Measurements from ENCODE around the gene GPANK1. TPM values are rescaled to one million over a fixed set of nuclear protein-coding genes. Genes with fewer than 3 reads are reported as not detected.

GPANK1 gene
- total RNA-seq, 1 donor from 2014 or later, result 19.2 TPM

DNA sequence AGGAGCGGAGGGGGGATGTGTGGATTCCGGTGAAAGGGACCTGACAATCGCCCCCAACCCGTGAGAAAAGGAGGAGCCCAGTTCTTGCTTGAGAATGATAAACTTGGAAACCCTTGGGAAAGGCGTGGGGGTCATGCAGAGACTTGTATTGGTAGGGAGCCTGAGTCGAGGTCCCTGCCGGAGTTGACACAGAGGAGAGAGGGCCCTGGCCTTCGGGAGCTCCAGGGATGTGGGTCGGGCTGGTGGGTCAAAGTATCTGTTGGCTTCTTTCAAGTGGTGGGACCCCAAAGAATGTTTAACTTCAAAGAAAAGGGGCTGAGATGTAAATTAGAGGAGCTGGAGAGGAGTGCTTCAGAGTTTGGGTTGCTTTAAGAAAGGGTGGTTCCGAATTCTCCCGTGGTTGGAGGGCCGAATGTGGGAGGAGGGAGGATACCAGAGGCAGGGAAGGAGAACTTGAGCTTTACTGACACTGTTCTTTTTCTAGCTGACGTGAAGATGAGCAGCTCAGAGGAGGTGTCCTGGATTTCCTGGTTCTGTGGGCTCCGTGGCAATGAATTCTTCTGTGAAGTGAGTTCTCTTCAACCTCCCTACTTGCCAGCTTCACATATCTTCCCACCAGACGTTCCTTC lies 1.7 kb upstream of the GPANK1 start:
- DNase-seq, result no peak
- no peak for ATAC-seq (ENCODE audit: poor library complexity)
- intact Hi-C loops (cut with DNase I), result no loop called here

DNA sequence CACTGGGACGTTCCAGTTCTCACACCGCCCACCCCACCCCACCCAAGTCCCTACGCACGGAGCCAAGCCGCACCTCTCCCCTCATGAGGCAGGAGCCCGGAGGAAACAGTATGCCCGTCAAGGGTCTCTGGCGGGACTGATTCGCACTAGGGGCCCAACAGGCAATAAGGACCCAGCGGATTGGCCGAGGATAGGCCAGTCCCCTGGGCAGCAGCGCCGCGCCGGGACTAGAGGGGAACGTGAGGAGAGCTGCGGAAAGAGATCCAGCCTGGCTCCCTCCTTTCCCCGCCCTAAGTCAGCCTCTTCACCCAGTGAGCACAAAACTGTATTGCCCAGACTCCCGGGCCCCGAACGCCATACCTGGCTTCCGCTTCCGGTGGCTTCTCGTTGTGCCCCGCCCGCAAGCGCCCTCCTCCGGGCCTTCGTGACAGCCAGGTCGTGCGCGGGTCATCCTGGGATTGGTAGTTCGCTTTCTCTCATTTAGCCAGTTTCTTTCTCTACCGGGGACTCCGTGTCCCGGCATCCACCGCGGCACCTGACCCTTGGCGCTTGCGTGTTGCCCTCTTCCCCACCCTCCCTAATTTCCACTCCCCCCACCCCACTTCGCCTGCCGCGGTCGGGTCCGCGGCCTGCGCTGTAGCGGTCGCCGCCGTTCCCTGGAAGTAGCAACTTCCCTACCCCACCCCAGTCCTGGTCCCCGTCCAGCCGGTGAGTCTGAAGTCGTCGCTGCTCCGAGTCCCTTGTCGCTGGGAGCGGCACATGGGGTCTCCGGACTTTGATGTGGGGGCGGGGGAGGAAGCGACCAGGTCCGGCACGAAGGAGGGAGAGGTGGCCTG lies 922 bp upstream of the GPANK1 start, which contains the start of gene CSNK2B:
TSS of gene CSNK2B (plus strand) at position 580 of the 836 bp plus-strand sequence. CDS start 752 bp downstream, outside the sequence.
- peak; percentile 99 for DNase-seq
- peak; percentile 91 for ATAC-seq (ENCODE audit: poor library complexity)
- intact Hi-C loops (cut with DNase I), result no loop called here

DNA sequence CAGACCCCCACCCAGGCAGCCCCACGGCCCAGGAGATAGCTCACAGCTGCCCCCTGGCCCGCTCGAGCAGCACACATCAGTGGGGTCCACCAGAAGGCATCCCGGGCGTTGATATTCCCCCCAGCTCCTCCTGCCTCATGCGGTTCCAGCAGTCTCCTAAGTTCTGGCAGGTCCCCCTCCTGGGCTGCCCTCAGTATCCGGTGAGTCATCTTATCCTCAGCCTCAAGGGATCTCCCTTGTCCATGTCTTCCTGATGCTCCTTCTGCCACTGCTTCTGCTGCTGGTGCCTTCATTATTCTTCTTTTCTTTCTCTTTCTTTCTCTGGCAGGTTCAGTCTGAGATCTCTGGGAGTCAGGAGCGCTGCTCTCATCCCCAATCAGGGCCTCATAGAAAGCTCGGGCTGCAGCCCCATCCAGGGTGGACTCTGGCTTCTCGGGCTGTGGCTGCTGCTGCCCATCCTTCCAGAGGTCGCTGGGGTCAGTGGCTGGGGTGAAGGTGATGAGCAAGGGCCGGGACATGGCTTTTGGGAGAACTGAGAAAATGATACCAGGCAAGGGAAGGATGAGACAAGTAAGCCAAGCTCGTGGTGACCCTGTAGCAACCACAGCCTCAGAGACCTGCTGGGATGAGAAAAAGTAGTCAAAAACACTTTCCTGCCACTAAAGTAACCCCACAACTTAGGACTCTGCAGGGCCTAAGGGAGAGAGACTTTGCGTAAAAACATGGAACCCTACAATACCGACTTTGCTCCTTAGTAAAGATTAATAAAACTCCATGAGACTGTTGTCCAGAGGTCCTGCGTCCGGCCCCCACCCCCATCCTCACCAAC lies 622 bp downstream of the GPANK1 start:
- DNase-seq (no peak), ATAC-seq (ENCODE audit: poor library complexity) (no peak)
- intact Hi-C loops (cut with DNase I), result no loop called here

DNA sequence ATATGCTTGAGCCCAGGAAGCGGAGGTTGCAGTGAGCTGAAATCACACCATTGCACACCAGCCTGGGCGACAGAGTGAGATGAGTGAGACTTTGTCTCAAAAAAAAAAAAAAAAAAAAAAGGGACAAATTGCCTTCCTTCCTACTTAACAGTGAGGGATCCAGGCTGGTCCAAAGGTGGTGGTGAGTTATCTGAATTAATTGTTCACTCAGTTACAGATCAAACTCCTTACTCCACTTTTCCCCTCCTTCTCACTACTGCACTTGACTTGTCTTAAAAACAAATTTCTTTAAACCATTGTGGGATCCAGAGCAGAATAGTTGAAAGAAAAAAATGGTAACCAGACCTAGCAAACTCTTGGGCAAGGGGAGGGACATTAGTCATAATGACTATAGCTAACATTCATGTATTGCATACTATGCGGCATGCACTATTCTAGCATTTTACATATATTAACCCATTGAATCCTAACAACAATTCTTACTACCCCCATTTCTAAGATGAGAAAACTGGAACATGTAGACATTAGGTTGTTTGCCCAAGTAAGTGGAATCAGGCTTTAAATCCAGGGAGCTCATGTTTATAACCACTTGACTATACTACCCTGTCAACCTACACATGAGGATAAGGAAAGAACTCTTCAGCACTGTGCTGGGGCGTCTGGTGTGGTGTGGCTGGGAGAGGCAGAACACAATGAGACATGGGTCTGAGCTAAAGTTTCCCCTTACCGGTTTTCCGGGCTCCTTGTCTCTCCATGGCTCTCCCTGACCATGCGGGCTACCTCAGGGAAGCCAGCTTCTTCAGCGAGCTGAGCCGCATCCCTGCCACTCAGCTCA lies 1.5 kb downstream of the GPANK1 start:
- no peak for DNase-seq
- intact Hi-C loops (cut with DNase I), result no loop called here
- no peak for ATAC-seq (ENCODE audit: poor library complexity)

DNA sequence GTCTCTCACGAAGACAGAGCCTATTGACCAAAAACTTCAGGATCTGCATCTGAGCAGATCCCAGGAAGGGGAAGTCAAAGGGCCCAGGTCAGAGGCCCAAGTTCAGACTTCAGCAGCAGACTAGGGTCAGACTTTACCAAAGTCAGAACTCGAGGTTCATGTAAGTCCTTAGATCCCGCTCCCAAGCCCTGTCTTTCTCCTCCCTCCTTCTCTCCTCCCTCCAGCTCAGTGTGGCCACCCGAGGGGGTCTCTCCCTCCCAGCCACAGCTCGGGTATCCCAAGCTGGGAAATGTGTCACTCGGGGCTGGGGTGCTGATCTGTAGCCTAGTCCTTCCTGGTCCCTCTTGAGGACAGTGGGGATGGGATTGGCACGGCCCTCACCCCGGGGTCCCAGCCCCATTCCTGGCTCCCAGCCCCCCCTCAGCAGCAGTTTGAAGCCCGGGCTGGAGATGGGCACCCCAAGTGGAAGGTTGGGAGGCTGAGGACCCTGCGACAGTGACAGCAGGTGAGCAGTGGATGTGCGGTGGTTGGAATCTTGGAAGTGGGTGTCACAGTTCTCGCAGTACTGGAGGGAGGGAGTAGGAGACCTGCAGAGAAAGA lies 2.6 kb downstream of the GPANK1 start:
- DNase-seq, result no peak
- ATAC-seq (ENCODE audit: poor library complexity), result no peak
- intact Hi-C loops (cut with DNase I), result no loop called here

DNA sequence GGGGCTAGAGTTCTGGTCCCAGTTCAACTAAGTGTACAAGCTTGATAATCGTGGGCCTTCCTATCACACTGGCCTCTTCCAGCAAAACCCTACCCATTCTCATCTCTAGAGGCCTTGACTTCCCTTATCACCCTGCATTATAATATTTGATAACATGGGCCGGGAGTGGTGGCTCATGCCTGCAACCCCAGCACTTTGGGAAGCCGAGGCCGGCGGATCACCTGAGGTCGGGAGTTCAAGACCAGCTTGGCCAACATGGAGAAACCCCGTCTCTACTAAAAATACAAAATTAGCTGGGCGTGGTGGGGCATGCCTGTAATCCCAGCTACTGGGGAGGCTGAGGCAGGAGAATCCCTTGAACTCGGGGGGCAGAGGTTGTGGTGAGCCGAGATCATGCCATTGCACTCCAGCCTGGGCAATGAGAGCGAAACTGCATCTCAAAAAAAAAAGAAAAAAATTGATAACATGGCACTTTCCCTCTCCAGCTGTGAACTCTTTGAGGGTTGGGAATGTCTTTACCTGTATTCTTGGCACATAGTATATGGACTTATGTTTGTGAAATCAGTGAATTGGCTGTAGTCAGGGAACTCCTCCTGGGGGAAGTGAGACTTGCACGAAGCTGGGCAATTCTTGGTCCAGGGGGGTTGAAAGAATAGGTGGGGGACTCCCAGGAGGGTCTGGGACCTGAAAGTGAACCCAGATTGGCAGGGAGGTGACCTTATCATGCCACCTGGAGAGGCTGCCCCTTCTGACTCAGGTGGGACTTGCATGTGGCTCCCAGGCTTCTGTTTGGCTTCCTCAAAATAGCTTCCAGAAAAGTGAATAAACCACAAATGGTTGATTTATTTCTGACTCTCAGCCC lies 3.3 kb downstream of the GPANK1 start:
- DNase-seq (no peak), ATAC-seq (ENCODE audit: poor library complexity) (no peak)
- intact Hi-C loops (cut with DNase I), result no loop called here

DNA sequence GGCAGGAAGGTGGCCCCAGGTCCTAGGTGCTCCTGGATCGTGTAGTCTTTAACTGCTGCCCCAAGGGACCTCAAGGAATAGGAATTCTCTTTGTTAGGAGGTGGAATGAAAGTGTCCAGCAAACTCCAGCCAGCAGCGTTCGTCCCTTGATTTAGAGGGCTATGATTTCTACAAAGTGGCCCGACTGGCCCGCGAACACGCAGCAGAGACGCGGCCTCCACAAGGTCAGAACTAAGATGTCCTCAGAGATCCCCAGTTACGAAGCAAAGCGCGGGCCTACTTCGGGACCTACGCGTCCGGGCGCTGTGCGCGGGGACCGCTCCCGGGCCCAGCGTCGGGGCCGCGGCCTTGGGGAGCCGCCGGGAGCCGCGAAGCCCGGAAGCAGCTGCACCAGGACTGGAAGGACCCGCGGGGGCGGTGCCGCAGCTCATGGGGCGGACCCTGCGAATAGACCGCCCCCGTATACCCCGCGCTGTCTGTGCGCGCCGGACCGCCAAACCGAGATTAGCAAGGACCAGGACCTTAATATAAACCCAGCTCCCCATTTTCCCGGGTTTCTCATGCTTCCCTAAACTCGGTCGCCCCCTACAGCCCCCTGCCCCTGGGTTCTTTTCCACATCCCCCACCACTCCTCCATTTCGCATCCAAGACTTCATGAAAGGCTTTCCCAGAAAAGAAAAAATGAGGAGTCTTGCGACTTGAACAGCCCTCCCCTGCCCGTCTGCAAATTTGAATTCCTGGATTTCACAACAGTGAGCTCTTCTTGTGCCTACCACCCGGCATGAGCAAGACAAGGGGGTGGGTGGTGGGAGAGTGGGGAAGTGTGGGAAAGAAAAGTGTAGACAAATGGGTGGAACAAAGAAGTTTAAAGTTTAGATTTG lies 4.2 kb downstream of the GPANK1 start, which contains the start of gene C6orf47:
TSS of gene C6orf47 (minus strand) at position 398 of the 881 bp plus-strand sequence. CDS start 831 bp downstream, outside the sequence.
- intact Hi-C loops (cut with DNase I), result no loop called here
- peak; percentile 82 for ATAC-seq (ENCODE audit: poor library complexity)

DNA sequence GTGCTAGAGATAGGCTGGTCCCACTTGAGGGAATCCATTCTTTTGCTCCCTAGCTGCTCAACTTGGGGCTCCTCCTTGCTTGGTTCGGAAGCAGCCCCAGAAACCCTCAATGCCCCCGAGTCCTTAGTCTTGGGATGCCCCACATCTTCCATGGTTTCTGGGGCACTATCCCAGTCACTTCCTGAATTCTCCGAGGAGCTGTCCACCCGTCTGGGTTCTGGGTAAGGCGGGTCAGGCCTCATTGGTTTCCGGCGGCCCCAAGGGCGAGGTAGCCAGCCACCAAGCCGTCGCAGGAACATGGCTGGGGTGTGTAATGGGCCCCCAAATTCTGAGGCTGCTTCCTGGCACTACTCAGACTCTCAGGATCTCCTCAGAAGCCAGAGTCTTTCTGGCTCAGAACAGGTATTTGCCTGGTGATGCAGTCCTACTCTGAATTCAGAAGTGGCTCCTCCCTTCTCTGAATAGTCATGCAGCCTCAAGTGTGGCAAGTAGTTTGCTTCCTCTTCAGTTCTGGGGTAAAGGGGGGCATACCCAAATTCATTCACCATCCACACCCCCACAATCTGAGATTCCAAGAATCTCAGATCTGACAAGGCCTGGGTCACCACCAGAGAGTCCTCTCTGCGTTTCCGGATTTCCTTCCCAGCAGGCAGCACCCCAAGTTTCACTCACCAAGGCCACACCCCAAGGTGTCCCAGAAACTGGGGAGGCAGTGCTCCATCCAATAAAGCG lies 5.0 kb downstream of the GPANK1 start:
- intact Hi-C loops (cut with DNase I), result no loop called here
- ATAC-seq (ENCODE audit: poor library complexity), result peak; percentile 2
- no peak for DNase-seq

More for the DNA sequence above, 4.2 kb downstream of the GPANK1 start, which contains the start of gene C6orf47:
- DNase-seq, result peak; percentile 94

DNA sequence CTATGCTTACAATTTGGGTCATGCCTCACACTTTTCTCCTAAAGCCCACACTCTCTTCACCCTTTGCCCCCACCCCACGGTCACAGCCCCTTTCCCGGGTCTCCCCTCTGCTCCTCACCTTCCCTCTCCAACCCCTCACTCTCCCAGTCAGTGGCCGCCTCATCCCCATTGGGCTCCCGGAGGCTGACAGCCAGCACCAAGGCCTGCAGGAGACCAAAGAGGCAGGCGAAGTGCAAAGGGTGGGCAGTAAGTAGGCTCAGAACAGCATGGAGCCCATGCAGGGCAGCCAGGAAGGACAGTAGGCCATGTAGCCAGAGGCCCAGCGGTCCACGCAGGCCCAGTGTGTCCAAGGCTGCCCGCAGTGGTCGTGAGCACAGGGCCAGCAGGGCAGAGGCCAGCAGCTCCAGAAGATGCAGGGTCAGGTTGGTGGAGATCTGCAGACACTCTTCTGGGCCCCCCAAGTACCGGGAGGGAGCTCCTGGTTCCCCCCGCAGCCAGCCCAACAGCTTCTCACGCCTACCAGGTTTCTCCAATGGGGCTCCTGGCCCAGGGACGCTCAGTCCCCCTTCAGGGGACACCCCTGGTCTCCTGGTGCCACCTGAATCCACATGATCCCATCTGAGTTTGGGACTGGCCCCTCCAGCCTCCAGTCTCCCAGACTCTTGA lies 5.7 kb downstream of the GPANK1 start:
- intact Hi-C loops (cut with DNase I), result no loop called here
- no peak for ATAC-seq (ENCODE audit: poor library complexity)

DNA sequence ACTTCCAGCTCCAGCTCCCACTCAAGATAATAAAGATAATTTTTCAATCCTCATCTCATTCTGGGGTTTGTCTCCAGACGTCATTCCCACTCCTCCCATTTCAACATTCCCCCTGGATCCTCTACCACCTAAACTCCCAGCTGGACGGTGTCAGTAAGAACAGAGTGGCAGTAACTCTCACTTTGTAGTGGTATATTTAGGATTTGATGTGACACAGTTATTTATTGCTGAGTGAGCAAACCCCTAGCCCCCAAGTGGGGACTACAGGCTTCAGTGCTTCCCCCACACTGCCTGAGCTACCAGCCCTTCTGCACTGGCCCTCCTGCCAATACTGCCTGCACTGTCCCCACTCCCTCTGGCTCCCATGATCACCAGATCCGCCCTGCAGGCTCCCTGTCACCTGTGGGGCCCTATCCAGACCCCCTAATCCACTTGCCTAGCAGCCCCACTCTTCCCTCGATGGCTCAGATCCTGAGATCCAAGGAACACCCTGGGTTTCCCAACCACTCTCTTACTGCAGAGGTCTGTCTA lies 6.6 kb downstream of the GPANK1 start:
- ATAC-seq (ENCODE audit: poor library complexity) (no peak), DNase-seq (no peak)
- intact Hi-C loops (cut with DNase I), result no loop called here

More for the DNA sequence above, 5.7 kb downstream of the GPANK1 start:
- DNase-seq, result no peak

DNA sequence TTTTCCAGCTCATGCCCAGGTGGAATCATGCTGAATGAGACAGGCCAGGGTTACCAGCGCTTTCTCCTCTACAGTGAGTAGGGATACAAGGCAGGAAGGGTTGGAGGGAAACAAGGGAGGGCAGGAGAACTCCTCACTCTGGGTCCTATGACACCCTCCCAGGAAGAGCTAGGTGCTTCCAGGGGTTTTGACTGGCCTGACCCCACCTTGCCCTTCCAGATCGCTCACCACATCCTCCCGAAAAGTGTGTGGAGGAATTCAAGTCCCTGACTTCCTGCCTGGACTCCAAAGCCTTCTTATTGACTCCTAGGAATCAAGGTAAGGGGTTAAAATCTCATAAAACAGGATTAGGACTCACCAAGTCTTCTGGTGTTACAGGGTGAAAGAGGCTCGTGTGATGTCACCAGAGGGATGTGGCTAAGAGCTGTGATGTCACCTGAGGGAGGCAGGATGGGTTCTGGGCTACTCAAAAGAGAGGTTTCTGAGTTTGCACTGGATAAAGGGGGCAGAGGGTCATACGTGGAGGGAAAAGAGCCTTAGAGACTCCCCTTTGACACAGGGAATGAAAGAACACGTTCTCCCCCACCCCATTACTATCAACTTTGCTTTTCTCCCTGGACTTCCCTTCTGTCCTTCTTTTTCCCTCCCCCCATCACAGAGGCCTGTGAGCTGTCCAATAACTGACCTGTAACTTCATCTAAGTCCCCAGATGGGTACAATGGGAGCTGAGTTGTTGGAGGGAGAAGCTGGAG lies 7.2 kb downstream of the GPANK1 start:
- intact Hi-C loops (cut with DNase I), result no loop called here
- no peak for ATAC-seq (ENCODE audit: poor library complexity)
- no peak for DNase-seq

DNA sequence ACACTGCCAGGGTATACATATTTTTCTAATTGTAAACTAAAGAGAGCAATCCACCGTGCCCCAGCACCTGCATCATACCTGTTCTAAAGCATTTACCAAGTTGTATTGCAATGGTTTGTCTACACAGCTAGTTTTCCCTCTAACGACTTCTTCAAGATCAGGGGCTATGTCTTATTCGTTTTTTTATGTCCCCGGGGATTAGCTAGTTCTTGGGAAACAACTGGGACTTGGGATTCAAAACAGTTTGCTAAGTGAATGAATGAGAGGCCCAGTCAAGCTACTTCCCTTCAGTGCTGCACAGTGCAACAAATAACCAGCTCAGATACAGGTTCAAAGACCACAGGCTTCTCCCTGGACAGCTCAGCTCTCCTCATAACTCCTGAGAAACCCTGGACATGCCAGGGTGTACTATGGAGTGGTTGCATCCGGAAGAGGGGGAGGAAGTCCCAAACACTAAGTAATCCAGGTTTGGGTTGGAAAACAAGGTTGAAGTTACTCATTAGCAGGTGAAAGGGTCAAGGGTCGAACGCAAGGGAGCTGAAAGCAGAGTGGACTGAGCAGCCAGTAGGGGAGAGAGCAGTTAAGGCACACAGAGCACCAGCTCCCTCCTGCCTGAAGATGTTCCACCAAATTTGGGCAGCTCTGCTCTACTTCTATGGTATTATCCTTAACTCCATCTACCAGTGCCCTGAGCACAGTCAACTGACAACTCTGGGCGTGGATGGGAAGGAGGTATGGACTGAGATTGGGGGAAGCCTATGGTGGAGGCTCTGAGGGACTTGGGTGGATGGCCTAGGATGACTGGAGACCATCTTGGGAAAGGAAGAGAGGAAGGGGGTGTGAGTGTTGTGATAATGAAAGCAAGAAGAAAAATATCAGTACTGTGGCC lies 9.2 kb downstream of the GPANK1 start, which contains the start of gene APOM:
TSS of gene APOM (plus strand) at position 546 of the 889 bp plus-strand sequence. CDS start at position 619, 73 bp downstream.
- DNase-seq (no peak), ATAC-seq (ENCODE audit: poor library complexity) (no peak)
- intact Hi-C loops (cut with DNase I), result no loop called here

Measured in Right ventricle myocardium superior (tissue), 1 donor.